Measurements from ENCODE around the gene SMARCC1.

The SMARCC1 gene

DNA sequence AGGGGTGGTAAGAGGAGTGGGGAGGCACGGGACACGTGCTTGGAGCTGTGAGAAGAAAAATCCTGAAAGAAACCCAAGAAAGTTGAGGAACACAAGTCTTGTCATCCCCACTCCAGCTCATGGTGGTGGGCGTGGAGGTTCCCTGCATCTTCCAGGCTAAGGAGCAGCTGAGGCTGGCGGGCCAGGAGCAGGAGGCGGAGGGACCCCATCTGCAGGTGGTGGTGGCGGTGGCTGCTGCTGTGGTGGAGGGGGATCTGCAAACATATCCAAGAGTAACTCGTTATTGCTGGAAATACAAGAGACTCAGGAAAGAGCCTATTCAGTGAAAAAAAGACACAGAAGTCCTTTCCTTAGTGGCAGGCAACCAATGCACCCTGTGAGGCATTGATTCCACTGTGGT lies 193.6 kb downstream of the SMARCC1 start:
- DNase-seq (ENCODE audit: low read depth, low spot score) = no peak

DNA sequence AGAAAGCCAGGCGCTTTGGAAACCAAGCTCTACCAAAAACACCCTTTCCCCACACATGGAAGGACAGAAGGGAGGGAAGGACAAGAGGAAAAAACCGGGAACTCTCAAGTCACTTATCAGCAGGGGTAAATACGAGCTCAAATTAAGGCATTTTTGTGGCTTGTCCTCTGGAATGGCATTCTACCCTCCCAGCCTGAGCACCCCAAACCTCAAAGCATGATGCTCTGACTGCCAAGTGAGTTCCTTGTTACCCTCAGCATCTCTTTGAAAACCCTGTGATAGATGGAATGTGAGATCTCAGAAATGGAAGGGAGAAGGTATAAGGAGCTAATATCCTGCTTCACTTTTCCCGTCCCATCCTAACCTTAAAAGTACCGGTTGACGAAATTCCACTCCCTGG lies 194.9 kb downstream of the SMARCC1 start:
- DNase-seq (ENCODE audit: low read depth, low spot score) = no peak

DNA sequence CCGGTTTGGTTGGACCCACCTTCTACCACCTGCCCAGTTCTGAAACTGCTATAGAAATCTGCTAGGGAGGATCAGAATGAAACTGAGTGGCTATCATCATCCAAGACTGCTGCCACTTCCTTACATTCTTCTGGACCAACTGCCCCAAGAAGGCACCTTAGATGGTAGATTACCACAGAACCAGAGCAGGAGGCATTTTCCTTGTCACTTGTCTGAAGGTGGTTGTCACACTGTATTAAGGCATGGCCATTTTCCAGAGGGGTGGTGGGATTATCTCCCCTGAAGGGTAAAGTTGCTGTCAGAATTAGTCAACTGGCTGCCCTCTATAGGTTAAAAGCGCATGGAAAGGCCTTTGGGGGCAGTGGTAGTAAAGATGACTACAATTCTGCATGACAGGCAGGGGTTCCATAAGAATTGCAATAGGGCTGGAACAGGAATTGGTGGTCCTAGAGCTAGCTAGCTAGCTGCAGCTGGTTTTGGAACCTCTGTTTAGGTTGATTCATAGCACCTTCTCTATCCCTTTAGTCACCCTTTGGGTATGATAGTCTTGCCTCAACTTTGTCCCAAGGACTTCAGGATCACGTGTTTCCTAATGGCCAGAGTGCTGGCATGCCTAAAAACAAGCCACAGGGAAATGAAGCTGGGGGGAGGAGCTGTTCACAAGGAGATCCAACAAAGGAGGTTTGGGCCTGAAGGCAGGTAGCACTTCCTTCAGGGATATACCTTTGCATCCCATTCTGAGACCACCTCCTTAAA lies 198.2 kb downstream of the SMARCC1 start:
- no peak for DNase-seq (ENCODE audit: low read depth, low spot score)

DNA sequence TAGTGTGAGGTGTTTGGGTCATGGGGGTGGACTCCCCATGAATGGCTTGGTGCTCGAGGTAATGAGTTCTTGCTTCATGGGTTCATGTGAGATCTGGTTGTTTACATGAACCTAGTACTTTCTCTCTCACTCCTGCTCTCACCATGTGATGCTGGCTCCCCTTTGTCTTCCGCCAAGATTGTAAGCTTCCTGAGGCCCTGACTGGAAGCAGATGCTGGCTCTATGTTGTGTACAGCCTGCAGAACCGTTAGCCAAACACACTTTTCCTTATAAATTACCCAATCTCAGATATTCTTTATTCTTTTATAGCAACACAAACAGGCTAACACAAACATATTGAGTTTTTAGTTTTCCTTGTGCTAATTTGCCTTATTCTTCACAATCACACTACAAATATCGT lies 199.9 kb downstream of the SMARCC1 start:
- DNase-seq (ENCODE audit: low read depth, low spot score) = no peak

DNA sequence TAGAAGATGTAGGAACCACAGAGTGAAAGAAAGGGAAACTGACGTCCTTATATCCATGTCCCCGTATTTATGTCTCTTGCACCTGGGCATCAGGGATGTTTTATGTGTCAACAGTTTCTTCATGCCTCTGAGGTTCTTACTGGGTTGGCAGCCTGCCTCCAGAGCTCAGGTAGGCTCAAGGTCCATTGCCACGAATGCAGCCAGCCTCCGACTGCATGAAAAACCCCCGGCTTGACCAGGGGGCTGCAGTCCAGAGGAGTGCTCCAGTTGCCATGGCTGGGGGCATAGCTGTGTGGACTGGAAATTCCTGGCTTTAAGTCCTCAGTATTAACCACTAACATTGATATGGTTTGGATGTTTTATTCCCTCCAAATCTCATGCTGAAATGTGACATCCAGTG lies 200.3 kb downstream of the SMARCC1 start:
- DNase-seq (ENCODE audit: low read depth, low spot score) = no peak

DNA sequence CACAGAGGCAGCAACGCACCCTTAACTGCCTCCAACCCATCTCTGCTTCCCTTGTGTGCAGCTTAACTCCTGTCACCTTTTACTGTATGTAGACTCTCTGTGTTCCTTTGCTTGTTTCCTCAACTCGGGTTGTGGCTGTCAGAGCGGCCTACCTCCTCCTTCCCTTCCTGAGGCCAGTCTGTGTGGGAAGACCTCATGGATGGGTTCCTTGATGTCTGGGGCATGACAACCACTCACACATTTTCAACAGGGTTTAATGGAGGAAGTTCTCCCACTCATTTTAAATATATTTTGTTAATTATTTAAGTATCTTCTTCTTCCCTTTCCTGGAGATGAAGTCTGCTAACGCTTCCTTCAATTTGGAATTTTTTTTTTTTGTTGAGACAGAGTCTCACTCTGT lies 201.2 kb downstream of the SMARCC1 start:
- DNase-seq (ENCODE audit: low read depth, low spot score) = no peak

DNA sequence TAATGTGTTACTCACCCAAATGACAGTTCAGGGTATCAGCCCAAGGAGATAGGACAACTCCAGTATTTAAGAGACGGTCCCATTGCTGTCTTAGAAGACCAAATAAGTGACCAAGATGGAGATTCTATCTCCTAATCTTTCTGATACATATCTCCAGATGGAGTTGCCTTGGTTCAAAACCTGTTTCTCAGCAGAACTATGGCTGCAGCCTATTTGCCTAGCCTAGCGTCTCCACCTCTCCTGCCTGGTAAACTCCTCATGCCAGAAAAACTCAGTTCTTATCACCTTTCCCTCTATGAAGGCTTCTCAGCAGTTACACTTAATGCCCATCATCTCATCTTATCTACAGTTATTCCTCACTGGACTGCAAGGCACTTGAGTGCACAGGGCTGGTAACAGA lies 201.8 kb downstream of the SMARCC1 start:
- DNase-seq (ENCODE audit: low read depth, low spot score) = no peak

DNA sequence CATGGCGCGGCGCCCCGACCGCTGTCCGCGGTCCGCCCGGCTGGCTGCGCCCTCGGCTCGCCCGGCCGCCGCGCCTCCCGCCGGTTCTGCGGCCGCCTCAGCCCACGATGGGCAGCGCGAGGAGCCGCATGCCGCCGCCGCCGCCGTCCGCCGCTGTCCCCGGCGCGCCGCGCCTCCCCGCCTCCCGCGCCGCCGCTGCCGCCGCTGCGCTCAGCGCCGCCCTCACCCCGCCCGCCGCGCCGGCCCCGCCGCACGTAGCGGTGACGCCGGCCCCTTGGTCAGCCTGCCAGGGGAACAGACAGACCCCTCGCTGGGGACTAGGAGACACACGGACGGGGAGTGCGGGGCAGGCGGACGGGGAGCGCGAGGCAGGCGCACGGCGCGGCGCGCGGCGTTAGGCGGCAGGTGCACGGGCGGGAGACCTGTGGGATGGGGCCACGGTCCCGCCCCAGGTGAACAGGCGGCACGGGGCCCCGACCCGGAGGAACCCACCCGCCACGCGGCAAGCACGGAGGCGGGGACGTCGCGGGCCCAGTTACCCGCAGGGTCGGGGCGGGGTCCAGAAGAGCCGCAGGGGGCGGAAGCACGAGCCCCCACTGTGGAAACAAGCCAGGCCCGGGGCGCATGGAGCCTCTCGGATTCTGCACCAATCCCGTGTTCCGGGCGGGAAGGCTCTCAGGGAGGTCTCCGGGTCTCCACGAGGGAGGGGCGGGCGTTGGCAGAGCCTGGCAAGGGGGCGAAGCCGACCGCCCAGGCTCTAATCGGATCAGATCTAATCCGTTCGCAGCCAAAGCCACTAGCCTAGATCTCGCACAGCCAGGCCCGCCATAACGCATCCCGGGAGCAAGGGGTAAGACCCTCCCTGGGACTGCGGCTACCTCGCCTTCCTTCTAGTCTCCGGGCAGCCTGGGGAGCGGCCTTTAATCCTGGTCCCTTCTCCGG lies 202.7 kb downstream of the SMARCC1 start, which contains the start of gene CSPG5:
Gene CSPG5 (minus strand): TSS at position 175 of the 942 bp plus-strand sequence. CDS start 172 bp downstream, at position 3.
- DNase-seq (ENCODE audit: low read depth, low spot score) = no peak

DNA sequence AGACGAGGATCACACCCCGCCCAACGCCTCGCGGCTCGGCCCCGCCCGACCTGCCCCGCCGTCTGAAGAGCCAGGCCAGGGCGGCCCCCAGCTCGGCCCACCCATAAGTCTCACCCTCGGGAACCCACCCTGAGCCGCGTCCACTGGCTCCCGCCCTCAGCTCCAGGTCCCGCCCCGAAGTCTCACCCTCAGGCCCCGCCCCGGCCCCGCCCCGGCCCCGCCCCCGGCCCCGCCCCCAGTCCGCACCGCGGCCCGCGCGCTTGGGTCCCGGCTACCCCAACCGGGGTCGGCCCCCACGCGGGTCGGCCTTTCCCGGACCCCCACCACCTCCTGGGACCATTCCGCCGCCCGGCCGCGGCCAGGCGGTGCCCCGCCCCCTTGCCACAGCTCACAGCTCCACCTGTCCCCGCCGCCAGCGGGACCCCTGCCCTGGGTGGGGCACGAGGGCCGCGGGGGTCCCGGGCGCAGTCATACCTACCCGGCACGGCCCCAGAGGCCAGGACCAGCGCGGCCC lies 203.5 kb downstream of the SMARCC1 start:
- DNase-seq (ENCODE audit: low read depth, low spot score) = no peak

DNA sequence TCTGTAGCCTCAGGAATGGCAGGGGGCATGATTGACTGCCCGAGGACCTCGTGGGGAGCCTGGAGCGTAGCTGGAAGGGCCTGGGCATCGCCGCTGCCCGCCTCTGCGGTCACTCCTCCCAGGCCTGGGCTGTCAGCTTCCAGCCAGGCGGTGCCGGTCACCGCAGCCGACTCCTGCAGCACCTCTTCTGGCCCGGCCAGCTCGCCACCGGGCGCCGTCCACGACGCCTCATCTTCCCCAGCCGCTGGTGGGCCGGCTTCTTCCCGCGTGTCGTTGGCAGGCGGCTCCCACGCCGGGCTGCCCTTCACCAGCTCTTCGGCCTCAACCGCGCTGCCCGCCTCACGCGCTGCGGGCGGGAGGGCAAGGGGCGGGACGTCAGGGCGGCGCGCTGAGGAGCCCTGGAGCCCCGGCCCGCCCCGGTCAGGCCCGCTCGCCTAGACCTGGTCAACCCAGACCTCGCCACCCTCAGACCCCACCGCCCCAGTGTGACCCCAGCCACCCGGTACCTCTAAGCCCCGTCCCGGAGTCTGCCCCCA lies 204.0 kb downstream of the SMARCC1 start:
- no peak for DNase-seq (ENCODE audit: low read depth, low spot score)

DNA sequence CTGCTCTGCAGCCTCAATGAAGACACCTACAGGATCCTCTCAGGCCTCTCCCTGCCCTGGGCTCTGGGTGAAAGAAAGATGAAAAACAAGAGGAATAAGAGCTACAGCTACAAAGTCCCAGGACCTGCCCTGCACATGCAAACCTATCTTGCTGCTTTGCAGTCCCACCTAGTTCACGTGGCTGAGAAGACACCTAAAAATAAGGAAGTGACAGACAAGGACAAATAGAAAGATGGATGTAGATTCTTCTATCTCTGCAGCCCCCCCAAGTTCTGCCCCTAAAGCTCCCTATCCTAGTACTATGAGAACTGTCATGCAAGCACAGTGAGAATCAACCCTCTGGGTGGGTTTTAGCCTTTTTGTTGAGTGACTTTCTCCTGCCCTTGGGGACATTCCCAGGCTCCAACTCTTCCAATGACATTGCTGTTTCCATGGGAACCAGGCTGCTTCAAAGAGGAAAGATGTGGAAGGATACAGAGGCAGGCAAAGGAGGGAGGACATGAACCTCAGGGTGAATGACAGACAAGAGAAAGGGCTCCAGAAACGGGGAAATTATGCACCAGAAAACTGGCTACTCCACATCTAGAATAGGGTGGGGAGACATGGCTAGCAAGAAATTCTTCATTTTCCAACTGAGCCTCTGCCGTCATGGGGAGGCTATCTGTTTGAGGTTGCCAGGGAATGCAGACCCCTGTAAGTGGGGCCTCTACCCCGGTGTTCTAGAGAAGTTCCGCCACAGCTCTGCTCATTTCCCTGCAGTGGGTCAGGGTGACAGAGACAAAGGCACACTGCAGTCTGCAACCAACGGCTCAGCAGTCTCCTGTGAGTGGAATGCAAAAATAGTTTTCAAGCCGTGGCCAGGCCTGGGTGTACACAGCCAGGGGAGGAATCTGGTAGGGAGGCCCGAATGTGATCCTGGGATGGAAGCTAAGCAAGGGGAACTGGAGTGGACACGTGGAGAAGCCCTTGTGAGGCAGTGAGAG lies 208.2 kb downstream of the SMARCC1 start:
- DNase-seq (ENCODE audit: low read depth, low spot score) = no peak

DNA sequence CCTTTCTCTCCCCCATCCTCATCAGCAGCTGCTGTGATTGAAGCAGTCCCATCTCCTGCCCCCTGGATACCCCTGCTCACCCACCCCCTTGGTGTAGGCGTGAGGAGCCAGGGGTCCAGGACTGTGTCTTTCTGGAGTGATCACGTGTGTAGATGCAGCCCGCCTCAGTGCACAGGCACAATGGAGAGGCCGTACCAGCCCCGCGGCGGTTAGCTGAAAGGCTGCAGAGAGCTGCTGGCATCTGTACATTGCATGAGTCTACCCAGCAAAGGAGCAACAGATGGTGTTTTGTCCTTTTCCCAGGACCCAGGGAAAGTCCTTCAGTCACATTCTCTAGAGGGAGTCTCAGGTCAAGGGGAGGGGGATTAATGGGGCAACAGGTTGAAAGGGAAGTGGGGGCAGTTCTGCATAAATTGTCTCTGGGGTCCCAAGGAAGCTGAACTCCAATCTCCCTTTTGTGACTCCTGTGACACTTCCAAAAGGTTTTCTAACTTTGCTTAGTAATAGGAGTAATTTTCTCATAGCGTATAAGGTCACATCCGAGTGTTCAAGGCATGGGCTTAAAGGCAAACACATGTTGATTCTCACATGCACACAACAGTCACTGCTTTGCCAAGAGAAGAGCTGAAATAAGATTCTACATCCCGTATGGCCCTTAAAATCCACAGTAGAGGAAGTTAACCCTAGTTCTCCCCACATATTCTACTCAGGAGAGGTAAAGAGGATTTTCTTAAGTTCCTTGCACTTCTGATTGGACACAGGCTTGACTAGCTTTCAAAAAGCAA lies 210.1 kb downstream of the SMARCC1 start:
- DNase-seq (ENCODE audit: low read depth, low spot score) = no peak

DNA sequence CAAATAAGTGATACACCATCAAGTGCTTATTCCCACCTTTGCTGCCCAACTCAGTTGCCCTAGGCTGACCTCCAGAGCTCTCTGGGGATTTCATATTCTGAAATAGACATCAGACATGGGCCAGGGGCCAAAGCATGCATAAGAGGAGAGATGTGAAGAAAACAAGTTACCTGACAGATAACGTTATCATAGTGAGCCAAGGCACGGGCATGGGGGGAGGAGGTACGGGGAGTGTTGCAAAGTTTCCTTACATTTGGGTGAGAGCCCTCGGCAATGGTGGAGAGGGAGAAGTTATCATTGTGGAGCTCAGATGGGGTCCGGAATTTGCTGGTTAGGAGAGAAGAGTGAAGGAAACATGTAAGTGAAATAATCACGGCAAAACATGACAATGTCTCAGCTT lies 212.8 kb downstream of the SMARCC1 start:
- DNase-seq (ENCODE audit: low read depth, low spot score) = no peak

DNA sequence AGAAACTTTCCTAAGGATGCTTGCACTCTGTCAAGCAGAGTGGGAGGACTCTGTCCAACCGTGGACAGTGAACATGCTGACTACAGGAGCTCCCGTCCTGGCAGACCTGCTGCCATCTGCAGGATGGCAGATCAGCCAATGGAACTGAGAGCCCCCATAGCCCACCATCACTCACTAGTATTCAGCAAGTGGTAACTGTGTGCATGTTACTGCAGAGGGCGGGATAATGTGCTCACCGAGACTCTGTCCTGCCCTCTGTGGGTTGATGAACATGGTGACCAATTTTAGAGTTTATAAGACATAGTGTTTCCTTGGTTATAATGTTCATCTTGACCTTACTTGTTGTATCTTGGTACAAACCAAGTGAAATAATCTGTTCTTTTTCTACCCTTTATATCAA lies 214.5 kb downstream of the SMARCC1 start:
- no peak for DNase-seq (ENCODE audit: low read depth, low spot score)

DNA sequence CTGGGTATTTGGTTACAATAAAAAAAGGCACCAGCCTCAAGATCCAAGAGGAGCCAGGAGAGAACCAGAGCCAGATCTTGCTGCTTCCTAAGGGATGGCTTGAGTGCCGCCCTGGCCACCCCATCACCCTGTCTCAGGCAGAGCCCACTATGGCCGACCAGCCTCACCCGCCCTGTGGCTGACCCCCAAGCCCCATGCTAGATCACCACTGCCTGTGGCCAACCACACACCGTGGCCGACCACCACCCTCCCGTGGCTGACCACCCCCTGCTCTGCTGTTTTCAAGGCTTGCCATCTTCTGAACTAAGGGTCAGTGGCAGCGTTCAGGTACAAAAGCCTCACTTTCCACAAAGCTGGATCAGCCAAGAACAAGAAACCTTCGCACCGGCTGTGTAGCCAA lies 215.0 kb downstream of the SMARCC1 start:
- no peak for DNase-seq (ENCODE audit: low read depth, low spot score)

DNA sequence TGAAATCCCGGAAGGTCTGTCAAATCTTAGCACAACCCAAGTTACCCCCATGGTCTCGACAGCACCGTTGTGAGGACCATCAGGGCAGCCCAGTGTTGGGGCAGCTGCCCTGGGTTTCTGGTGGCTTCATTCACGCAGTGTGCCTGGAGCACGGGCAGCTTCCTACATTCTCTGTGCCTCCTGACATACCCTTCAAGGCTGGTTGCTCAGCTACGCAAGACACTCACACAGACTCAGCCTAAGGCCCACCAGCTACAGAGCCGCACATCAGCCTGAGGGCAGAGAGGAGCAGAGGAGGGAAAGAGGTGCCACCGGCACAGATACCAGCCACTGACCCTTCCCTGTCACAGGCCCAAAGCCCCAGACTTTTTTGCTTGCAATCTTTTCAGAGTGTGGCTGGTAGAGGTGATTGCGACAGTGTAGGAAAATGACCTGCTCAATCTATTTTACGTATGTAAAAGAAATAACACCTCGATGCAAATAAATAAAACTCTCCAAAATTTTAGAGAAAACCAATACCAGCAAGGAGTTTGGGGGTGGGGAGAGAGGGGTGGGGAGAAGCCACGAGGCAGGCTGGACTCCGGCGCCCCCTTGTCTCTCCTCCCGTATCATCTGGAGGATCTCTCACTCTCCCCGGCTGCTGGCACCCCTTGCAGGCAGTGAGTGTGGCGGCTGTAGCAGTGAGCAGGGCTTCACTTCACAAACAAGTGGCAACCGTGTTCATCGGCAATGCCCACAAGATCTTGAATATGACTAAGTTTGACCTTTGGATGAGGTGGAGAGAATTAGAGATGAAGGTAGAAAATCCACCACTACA lies 215.8 kb downstream of the SMARCC1 start:
- DNase-seq (ENCODE audit: low read depth, low spot score) = no peak

DNA sequence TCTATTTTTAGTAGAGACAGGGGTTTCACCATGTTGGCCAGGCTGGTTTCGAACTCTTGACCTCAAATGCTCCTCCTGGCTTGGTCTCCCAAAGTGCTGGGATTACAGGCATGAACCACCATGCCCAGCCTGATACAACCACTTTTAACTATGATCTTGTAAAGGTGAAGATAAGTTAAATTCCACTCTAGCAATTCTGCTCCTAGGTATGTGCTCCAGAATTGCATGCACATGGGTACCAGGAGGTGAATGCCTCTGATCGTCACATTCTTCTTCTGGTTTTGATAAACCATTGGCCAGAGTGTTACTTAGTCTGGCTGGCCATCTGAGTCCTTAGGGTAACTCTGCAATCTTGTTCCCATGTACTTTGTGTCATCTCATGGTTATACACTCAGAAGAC lies 225.3 kb downstream of the SMARCC1 start:
- DNase-seq (ENCODE audit: low read depth, low spot score) = no peak

DNA sequence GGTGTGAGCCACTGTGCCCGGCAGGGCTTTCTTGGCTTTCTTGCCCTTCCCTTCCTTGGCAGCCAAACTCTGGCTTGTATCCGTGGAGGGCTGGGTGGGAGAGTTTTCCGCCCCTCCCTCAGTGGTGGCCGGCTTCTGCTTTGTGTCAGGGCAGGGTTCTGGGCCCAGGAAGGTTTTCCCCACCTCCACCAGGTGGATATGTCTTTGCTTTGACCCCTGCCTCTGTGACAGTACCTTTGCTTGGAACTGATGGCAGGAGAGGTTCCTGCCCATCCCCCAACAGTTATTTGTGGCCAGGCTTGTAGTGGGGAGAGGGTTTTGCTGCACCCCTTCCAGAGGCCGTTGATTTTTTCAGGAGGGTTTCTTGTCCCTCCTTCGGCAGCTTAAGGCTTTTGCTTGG lies 227.4 kb downstream of the SMARCC1 start:
- DNase-seq (ENCODE audit: low read depth, low spot score) = no peak

DNA sequence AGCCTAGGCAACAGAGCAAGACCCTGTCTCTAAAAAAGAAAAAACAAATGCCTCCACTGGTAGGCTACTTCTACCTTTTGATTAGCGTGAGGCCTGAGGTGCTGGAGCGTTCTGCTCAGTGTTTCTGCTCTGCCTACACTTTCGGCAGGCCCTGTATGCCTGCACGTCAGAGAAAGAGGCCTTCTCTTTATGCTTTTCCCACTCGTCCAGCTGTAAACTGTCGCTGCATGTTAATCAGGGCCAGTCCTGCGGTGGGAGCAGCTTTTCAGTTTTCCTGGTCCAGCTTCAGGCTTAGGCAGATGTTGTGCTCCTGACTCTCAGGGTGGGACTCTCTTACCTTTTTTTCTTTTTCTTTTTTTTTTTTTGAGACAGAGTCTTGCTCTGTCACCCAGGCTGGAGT lies 228.3 kb downstream of the SMARCC1 start:
- no peak for DNase-seq (ENCODE audit: low read depth, low spot score)
